Muscle layer of duodenum (tissue), 2 donors: Measurements from ENCODE around the gene TMEM39B.
"Not testable (repeated sequence)": the region's sequence is repeated elsewhere in the genome, so short reads cannot be mapped to it uniquely, and the experiment has no call there.

Source experiments
- H3K27ac ChIP-seq: one replicate; pipeline ENCODE4 v1.7.0; 2013; ENCODE audit warnings: mild to moderate bottlenecking, low read length
- H3K27me3 ChIP-seq: one replicate; pipeline ENCODE4 v1.7.0; 2013; ENCODE audit warnings: low read depth, mild to moderate bottlenecking, control low read depth, low read length
- H3K36me3 ChIP-seq, 2 donors: one replicate each; pipeline ENCODE4 v1.7.0; 2013; ENCODE audit warnings: low read length in 2 of 2, control low read depth in 1 of 2, mild to moderate bottlenecking in 1 of 2; ENCODE audit not compliant: insufficient read depth in 2 of 2, control insufficient read depth in 1 of 2
- H3K4me1 ChIP-seq, 2 donors: one replicate each; pipeline ENCODE4 v1.7.0; 2013; ENCODE audit warnings: low read length in 2 of 2, mild to moderate bottlenecking in 2 of 2, control low read depth in 1 of 2, moderate library complexity in 1 of 2; ENCODE audit not compliant: insufficient read depth in 2 of 2, control insufficient read depth in 1 of 2
- H3K4me3 ChIP-seq, 2 donors: one replicate each; pipeline ENCODE4 v1.7.0; 2013; ENCODE audit warnings: low read length in 2 of 2, low read depth in 1 of 2, mild to moderate bottlenecking in 1 of 2
- H3K9me3 ChIP-seq, 2 donors: one replicate each; pipeline ENCODE4 v1.7.0; 2013; ENCODE audit warnings: low read length in 2 of 2, control low read depth in 1 of 2, mild to moderate bottlenecking in 1 of 2; ENCODE audit not compliant: control insufficient read depth in 1 of 2
- donor health status: healthy.

The TMEM39B gene

DNA sequence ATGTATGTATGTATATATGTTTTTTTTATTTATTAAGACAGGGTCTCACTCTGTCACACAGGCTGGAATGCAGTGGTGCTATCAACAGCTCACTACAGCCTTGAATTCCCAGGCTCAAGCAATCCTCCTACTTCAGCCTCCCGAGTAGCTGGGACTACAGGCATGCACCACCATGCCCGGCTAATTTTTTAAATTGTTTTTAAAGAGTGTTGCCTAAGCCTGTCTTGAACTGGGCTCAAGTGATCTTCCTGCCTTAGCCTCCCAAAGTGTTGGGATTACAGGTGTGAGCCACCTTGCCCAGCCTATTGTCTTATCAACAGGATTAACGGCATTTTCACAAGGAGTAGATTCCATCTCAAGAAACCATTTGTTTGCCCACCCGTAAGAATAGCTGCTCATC is 40.7 kb downstream of the TMEM39B start:
- peaks cover 0 to 41% of the 10 kb centered on the region in 2 donors for H3K4me1 ChIP-seq
- not testable (repeated sequence) for H3K9me3 ChIP-seq, H3K27ac ChIP-seq, H3K36me3 ChIP-seq, H3K27me3 ChIP-seq, H3K4me3 ChIP-seq

DNA sequence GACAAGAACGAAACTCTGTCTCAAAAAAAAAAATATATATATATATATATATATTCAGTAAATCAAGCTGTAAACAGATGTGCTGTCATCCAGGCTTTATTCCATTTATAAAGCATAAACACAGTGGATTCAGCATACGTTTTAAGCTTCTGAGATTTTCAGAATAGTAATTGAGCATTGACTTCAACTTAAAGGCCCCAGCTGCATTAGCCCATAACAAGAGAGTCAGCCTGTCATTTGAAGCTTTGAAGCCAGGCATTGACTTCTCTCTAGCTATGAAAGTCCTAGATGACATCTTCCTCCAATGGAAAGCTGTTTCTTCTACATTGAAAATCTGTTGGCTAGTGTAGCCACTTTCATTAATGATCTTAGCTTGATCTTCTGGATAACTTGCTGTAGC is 41.7 kb downstream of the TMEM39B start:
- no peaks in the 10 kb centered on the region for H3K27me3 ChIP-seq
- no peaks in the 10 kb centered on the region for H3K9me3 ChIP-seq
- H3K27ac ChIP-seq, result no peak overlapping the region
- H3K4me1 ChIP-seq, result peaks cover 0 to 34% of the 10 kb centered on the region in 2 donors
- H3K4me3 ChIP-seq, result no peak overlapping the region
- no peaks in the 10 kb centered on the region for H3K36me3 ChIP-seq

DNA sequence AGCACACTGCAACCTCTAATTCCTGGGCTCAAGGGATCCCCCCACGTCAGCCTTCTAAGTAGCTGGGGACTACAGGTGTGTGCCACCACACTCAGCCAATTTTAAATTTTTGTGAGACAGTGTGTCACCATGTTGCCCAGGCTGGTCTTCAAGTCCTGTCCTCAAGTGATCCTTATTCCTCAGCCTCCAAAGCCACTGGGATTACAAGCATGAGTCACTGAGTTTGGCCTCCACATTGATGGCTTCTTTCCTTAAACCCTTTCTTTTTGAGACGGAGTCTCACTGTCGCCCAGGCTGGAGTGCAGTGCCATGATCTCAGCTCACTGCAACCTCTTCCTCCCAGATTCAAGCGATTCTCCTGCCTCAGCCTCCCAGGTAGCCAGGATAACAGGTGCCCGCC is 42.8 kb downstream of the TMEM39B start:
- no peak overlapping the region for H3K4me3 ChIP-seq
- H3K36me3 ChIP-seq, result no peaks in the 10 kb centered on the region
- H3K4me1 ChIP-seq, result peaks cover 0 to 23% of the 10 kb centered on the region in 2 donors
- no peaks in the 10 kb centered on the region for H3K27me3 ChIP-seq
- no peaks in the 10 kb centered on the region for H3K9me3 ChIP-seq
- H3K27ac ChIP-seq, result no peak overlapping the region

DNA sequence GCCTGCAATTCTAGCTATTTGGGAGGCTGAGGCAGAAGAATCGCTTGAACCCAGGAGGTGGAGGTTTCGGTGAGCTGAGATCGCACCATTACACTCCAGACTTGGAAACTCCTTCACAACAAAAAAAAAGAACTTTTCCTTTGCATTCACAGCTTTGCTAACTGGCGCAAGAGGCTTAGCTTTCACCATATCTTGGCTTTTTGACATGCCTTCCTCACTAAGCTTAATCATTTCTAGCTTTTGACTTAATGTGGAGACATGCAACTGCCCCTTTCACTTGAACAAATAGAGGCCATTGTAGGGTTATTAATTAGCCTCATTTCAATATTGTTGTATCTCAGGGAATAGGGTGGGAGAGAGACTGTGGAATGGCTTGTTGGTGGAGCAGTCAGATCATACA is 43.8 kb downstream of the TMEM39B start:
- H3K9me3 ChIP-seq, result no peaks in the 10 kb centered on the region
- H3K4me3 ChIP-seq, result no peak overlapping the region
- no peaks in the 10 kb centered on the region for H3K27me3 ChIP-seq
- no peaks in the 10 kb centered on the region for H3K36me3 ChIP-seq
- peaks cover 4 to 16% of the 10 kb centered on the region in 2 donors for H3K4me1 ChIP-seq
- H3K27ac ChIP-seq, result no peak overlapping the region

DNA sequence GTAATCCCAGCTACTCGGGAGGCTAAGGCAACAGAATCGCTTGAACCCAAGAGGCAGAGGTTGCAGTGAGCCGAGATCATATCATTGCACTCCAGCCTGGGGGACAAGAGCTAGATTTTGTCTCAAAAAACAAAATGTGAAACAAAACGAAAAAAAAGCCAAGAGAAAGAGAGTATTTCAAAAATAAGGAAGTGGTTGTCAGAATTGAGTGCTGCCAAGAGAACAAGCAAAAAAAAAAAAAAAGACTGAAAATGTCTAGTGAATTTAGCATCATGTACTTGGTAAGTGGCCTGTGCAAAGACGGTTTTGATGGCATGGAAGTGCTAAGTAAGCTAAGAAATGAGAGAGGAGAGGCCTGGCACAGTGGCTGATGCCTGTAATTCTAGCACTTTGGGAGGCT is 49.4 kb downstream of the TMEM39B start:
- no peaks in the 10 kb centered on the region for H3K36me3 ChIP-seq
- no peaks in the 10 kb centered on the region for H3K27me3 ChIP-seq
- H3K9me3 ChIP-seq, result no peaks in the 10 kb centered on the region
- no peak overlapping the region for H3K27ac ChIP-seq
- H3K4me3 ChIP-seq, result no peak overlapping the region
- peaks cover 4 to 6% of the 10 kb centered on the region in 2 donors for H3K4me1 ChIP-seq

DNA sequence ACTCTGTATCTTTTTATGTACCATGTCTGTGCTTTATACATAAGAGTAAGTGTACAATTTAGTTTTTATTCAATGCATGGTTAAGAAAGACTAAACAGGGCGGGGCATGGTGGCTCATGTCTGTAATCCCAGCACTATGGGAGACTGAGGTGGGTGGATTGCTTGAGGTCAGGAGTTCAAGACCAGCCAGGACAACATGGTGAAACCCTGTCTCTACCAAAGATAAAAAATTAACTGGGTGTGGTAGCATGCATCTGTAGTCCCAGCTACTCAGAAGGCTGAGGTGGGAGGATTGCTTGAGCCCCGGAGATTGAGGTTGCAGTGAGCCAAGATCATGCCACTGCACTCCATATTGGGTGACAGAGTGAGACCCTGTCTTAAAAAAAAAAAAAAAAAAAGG is 50.6 kb downstream of the TMEM39B start:
- peaks cover 4 to 10% of the 10 kb centered on the region in 2 donors for H3K4me1 ChIP-seq
- H3K36me3 ChIP-seq, H3K4me3 ChIP-seq, H3K27ac ChIP-seq, H3K27me3 ChIP-seq, H3K9me3 ChIP-seq: not testable (repeated sequence)

DNA sequence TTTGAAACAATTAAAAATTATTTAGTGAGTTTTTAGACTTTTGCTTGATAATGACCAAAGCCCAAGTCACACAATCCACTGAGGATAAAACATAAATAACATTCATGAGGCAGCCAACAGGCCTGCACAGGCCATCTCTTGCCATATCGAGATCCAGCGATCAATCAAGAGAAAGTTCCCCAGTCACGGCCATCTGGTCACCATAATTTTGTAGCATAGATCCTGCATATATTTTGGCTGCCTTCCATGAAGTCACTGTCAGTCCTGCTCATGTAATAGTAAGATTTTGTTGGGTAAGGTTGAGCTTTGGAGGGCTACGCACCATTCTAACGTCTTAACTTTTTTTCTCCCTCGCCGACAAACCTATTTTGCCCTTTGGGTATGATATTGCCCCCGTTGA is 52.6 kb downstream of the TMEM39B start:
- Histone ChIP-seq H3K27me3 (no peaks in the 10 kb centered on the region), H3K4me3 (no peak overlapping the region), H3K27ac (no peak overlapping the region), H3K36me3 (no peaks in the 10 kb centered on the region), H3K9me3 (no peaks in the 10 kb centered on the region), H3K4me1 (peaks cover 4 to 19% of the 10 kb centered on the region in 2 donors)

DNA sequence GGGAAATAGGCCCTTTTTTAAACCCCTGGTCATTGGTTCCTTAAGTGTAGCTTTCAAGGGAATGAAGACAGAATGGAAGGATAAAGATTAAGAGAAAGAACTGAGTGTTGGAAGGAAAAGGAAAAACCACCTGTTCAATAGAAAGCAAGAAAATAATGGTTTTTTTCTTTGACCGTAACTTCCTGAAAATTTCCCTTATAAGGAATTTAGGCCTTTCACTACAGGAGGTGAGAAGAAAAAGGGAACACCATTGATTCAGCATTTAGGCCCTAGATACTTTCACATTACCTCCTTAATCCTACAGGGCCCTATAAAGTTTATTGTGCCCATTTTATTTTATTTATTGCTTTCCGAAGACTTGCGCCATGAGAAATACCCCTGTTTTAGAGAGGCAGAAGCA is 54.0 kb downstream of the TMEM39B start:
- H3K4me1 ChIP-seq, result peaks cover 0 to 15% of the 10 kb centered on the region in 2 donors
- H3K27me3 ChIP-seq, result no peaks in the 10 kb centered on the region
- no peaks in the 10 kb centered on the region for H3K36me3 ChIP-seq
- H3K9me3 ChIP-seq, result no peaks in the 10 kb centered on the region
- H3K4me3 ChIP-seq, result no peak overlapping the region
- H3K27ac ChIP-seq, result no peak overlapping the region

DNA sequence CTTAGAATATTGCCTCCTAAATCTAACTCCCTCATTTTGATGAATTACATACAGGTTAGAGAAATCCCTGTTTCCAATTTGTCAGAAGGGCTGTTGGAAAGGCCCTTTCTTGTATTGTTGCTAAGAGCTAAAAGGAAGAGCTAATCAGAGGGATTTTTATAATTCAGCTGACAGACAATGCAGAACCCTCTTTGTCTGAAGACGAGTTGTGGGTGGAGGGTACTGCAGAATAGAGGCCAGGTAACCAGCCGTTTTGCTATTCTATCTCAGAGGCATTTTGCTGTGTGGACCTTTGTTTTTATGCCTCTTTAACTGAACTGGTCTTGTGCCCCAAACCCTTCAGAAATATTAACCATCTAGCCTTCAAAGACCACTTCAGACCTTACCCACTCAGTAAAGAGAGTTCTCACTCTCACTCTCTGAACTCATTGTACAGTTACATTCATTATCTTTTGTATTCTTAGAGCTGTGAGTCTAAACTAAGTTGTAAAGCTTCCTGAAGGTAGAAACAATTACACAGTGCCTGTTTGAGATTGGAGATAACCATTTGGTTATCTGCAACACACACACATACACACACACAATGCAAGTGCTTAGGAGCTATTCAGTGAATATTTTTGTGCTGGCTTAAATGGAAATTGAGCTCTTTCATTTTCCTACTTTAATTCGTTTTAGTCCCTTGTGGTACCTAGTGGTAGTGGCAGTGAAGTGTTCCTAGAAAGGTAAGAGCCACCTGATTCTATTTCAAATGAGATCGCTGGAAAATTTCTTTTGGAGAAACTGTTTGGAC is 54.9 kb downstream of the TMEM39B start:
- H3K9me3 ChIP-seq, result no peaks in the 10 kb centered on the region
- H3K4me1 ChIP-seq, result peaks cover 0 to 15% of the 10 kb centered on the region in 2 donors
- H3K27ac ChIP-seq, result no peak overlapping the region
- H3K27me3 ChIP-seq, result no peaks in the 10 kb centered on the region
- H3K36me3 ChIP-seq, result no peaks in the 10 kb centered on the region
- no peak overlapping the region for H3K4me3 ChIP-seq

DNA sequence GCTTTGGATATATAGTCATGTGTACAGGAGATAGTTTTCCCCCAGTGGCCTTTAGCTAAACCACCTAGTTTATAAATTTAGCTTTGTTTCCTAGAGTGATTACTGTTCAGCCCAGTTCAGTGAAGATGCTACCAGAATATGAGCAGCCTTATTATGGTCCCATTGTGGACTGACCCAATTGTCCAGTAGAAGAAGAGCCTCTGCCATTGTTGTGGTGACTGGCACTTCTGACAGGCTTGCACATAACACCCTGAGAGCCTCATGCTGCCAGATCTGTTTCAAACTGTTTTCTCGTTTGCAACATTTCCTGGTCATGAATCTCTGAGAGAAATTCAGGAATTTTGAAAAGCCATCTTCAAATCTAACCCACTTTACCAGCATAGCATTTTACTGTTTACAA is 55.7 kb downstream of the TMEM39B start:
- no peaks in the 10 kb centered on the region for H3K27me3 ChIP-seq
- no peaks in the 10 kb centered on the region for H3K36me3 ChIP-seq
- H3K4me1 ChIP-seq, result peaks cover 0 to 15% of the 10 kb centered on the region in 2 donors
- no peak overlapping the region for H3K4me3 ChIP-seq
- H3K27ac ChIP-seq, result no peak overlapping the region
- H3K9me3 ChIP-seq, result no peaks in the 10 kb centered on the region

DNA sequence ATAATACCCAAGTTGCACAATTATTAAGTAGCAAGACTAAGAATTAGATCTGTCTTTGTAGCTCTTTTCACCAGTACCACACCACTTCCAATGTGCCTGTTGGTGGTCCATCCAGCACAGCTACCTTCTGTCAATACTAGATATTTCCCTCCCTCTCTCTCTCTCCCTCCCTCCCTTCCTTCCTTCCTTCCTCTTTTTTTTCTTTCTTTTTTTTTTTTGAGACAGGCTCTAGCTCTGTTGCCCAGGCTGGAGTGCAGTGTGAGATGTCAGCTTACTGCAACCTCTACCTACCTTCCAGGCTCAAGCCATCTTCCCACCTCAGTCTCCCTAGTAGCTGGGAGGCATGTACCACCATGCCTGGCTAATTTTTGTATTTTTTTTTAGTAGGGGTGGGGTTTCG is 56.2 kb downstream of the TMEM39B start:
- Histone ChIP-seq H3K36me3 (no peaks in the 10 kb centered on the region), H3K4me1 (peaks cover 0 to 15% of the 10 kb centered on the region in 2 donors), H3K27ac (no peak overlapping the region)

DNA sequence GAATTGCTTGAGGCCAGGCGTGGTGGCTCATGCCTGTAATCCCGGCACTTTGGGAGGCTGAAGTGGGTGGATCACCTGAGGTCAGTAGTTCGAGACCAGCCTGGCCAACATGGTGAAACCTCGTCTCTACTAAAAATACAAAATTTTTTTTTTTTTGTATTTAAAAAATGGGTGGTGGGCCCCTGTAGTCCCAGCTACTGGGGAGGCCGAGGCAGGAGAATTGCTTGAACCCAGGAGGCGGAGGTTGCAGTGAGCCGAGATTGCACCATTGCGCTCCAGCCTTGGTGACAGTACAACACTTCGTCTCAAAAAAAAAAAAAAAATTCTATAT is 61.2 kb downstream of the TMEM39B start:
- not testable (repeated sequence) for H3K4me3 ChIP-seq, H3K27me3 ChIP-seq, H3K27ac ChIP-seq, H3K4me1 ChIP-seq, H3K36me3 ChIP-seq, H3K9me3 ChIP-seq

More for the DNA sequence above, 56.2 kb downstream of the TMEM39B start:
- no peaks in the 10 kb centered on the region for H3K27me3 ChIP-seq
- H3K9me3 ChIP-seq, result no peaks in the 10 kb centered on the region
- no peak overlapping the region for H3K4me3 ChIP-seq
